Stimulated activated CD4-positive, alpha-beta T cell treated with anti-CD3 and anti-CD28 coated beads, TNF-alpha, amount 100 ng/mL, for 1 hour (primary cell): Measurements from ENCODE around the gene SIX5.
A peak's percentile ranks its signal among the peaks of the same experiment; 100 is the strongest.

Source experiments
- DNase-seq, 3 donors: peaks; one replicate each; pipeline ENCODE4 v3.0.0-alpha.2; 2020; ENCODE audit warnings: low read depth in 3 of 3, low spot score in 1 of 3

SIX5 gene

GRCh38 chr19:45793178-45793564, 24.1 kb upstream of the SIX5 start:
- DNase-seq = no peak

DNA sequence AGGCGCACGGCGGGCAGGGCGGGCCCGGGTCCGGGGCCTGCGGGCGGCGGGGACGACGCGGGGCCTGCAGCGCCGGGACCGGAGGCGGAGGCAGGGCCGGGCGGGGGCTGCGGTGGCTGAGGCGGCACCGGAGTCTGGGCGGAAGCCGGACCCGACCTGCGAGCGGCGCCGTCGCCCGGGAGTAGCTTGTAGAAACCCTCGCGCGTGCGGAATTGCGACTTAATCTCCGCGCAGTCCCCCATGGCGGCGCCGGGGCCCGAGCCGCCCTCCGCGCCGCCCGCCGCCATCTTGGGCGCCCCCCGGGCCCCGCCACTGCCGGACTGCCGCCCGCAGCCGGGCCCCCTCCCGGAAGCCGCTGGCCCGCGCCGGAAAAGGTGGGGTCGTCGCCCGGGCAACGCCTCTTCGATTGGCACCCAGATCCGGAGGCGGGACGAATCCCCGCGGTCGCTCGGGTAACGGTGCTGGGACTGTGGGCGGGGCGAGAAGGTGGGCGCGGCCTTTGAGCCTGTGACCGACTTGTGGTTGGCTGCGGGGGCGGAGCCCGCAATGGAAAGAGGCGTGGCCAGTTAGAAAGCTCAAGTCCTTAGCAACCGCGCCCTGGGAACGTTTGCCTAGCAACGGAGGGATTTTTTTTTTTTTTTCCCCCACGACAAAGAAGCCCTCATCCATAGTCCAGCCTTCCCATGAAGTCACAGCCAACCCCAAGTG, 23.6 kb upstream of the SIX5 start, which contains the start of gene DMWD:
DMWD (minus strand) TSS at position 376 of the 708 bp plus-strand sequence; CDS start at position 287, 89 bp downstream.
- peak; percentile 98 to 99 (median 99) for DNase-seq

GRCh38 chr19:45791744-45792469, 22.9 kb upstream of the SIX5 start:
- DNase-seq = no peak

DNA sequence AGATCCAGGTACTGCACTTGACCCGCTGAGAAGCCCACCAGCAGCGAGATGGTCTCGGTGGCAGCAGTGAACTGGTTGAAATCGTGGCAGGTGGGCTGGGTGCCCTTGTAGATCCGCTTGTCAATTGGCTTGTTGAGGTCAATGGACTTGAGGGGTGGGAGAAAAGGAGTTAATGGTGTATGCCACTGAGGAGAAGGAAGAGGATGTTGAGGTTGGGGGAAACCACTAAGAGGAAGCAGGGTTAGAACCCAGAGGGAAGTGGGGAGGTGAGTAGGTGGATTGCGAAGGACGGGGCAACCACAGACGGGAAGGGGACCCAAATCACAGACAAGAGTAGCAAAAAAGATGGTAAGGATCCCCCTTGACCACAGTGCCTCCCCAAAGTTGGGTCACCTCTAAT, 21.9 kb upstream of the SIX5 start:
- no peak for DNase-seq

GRCh38 chr19:45789035-45789786, 20.2 kb upstream of the SIX5 start:
- DNase-seq = no peak

DNA sequence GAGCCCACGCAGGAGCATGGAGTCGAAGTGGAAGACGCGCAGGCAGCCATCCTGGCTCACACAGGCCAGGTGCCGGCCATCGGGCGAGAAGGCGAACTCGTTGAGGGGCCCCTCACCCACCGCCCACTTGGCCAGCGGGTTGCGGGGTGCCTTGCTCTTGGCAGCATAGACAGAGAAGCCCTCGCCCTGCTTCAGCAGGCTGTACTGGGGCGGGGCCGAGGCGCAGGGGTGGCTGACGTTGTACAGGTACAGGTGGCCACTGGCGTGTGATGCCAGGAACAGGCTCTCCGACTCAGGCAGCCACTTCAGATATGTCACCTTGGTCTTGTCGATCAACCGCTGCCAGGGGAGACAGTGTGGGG, 17.5 kb upstream of the SIX5 start:
- no peak for DNase-seq

DNA sequence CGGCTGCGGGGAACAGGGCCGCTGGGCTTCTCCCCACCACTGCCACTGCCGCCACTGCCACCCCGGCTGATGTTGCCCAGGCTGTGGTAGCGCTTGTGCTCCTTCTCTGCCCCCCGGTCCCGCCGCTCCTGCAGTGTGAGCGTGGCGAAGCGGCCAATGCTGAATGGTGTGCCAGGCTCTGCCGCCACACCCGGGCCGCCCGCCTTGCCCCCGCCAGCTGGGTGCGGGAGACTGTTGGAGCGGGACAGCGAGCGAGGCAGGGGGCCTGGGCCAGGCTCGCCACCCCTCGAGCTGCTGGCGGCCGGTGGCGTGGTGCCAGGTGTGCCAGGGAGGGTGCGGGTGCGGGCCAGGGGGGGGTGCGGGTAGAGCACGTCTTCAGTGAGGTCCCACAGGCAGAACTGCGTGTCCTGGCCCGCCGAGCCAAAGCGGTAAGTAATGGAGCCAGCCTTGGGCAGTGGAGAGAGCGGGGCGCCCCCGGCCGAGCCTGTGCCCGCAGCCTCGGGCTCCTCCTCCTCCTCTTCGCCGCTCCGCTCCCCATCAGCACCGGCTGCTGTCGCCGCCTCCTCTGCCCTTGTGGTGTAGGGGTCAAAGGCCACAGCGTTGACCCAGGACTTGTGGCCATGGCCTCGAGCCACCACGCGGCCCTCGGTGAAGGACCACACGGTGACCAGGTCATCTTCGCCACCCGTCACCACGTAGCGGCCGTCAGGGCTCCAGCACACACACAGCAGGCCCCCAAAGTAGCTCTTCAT, 16.9 kb upstream of the SIX5 start:
- no peak for DNase-seq

GRCh38 chr19:45785097-45785496, 16.0 kb upstream of the SIX5 start:
- no peak for DNase-seq

DNA sequence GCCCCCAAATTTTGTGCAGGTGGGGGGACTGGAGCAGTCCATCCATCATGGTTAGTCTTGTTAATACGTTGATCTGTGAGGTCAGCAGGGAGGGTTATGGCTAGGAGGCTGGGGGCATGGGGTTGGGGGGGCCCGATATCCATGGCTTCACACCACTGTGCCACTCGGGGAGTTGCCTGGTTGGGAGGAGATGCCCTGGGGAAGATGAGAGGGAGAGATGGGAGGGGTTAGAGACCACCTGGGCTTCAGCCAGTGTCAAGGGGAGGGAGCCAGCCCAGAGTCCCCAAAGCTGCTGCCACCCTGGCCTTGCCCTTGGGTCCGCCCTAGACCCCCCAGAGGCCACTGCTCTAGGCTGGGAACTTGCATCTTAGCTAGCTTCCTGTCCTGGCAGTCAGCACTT, 15.0 kb upstream of the SIX5 start:
- no peak for DNase-seq

GRCh38 chr19:45782820-45783785, 14.1 kb upstream of the SIX5 start:
- no peak for DNase-seq

DNA sequence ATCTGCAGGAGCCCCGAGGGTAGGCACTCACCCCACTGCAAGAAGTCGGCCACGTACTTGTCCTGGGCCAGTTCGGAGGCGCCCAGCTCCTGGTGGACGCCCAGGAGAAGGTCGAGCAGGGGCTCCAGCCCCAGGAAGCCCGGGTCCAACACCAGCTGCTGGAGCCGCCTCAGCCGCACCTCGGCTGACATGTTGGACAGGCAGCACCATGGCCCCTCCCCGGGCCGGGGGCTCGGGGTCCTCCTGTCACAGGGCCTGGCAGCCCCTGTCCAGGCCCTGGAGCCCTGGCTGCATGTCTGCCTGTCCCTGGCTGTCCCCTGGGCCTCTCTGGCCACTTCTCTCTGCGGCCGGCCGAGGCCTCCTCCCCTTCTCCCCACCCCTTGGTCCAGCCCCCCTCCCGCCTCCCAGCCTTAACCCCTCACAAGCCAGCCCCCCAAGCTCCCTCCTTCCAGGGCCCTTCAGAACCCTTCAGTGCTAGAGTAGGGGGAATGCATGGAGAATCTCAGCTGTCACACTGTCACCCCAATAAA, 13.2 kb upstream of the SIX5 start, which contains the start of gene DMPK:
DMPK (minus strand) TSS at position 329 of the 530 bp plus-strand sequence; CDS start at position 191, 138 bp downstream.
- DNase-seq = no peak

- DNase-seq = no peak
Measured at GRCh38 chr19:45781214-45782161, 12.4 kb upstream of the SIX5 start.

GRCh38 chr19:45780448-45781213, 11.6 kb upstream of the SIX5 start:
- no peak for DNase-seq

DNA sequence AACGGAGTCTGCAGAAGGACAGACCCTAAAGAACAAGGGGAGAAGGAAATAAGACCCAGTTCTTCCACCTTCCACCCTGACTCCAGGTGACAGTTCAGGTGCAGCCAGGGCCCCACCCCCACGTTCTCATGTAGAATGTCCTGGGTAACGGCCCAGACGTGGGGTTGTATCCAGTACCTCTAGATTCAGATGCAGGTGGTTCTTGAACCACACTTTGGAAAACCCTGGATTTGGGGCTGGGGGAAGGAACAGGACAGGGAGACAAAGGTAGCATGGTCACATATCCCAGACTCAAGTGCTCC, 11.0 kb upstream of the SIX5 start:
- no peak for DNase-seq

DNA sequence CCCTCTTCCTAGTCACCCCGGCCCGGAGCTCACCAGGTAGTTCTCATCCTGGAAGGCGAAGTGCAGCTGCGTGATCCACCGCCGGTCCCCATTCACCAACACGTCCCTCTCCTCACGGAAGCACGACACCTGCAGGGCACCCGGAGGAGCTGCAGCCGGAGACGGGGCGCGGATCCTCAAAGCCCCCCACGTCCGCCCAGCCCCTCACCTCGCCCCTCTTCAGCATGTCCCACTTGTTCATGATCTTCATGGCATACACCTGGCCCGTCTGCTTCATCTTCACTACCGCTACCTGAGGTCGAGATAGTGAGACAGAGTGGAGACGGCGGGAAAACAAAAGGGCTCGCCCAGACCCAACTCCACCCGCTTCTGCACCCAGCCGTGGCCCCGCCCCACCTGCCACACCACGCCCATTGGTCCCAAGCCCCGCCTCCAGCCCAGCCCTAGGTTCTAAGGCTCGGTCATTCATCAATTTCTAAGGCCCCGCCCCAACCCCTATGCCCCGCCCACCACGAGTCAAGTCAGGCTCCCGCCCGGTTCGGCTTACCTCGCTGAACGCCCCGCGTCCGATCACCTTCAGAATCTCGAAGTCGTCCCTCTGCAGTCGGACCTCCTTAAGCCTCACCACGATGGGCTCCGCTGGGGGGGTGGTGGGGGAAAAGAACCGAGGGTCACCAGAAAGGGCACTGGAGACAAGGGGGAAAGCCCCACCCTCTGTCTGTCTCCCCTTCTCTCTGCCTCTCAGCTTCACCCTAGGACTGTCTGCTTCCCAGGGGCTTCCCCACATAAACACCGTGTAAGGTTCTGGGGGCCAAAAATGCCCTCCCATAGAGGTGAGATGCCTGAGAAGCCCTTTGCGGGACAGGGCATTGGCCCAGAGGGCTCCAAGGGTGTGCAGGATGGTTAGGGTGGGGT, 10.4 kb upstream of the SIX5 start:
- DNase-seq = peak; percentile 38 to 91 (median 57)

DNA sequence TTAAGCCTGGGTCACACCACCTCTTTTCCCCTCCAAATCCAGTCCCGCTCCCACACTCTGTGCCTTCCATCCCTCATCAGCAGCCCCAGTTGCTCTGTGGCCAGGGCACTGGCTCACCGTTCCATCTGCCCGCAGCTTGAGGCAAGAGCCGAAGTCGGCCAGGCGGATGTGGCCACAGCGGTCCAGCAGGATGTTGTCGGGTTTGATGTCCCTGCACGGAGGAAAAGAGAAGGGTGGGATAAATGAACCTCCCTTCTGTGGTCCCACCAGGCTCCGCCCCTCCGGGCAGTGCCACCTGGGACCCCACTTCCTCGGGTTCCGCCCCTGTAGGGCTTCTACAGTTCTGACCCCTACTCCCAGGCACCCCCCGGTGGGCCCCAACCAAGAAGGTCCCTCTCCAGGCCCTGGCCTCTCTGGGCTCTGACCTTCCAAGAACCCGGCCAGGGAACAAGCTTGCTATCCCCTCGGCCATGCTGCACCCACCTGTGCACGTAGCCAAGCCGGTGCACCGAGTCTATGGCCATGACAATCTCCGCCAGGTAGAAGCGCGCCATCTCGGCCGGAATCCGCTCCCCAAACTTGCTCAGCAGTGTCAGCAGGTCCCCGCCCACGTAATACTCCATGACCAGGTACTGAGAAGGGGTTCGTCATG, 9.1 kb upstream of the SIX5 start:
- DNase-seq = no peak
